ENCODE results near the gene LCT.

Gene LCT

GRCh38 chr2:135744760-135745314, 92.1 kb downstream of the LCT start:
- DNase-seq (ENCODE audit: extremely low read depth in 1 of 2, low read depth in 1 of 2), result peak in 1 of 2 donors; percentile 35

- DNase-seq (ENCODE audit: extremely low read depth in 1 of 2, low read depth in 1 of 2), result no peak
These were observed 93.1 kb downstream of the LCT start for GRCh38 chr2:135743860-135744259.

GRCh38 chr2:135742325-135742757, 94.6 kb downstream of the LCT start:
- peak; percentile 3 to 26 for DNase-seq (ENCODE audit: extremely low read depth in 1 of 2, low read depth in 1 of 2)

GRCh38 chr2:135741395-135742324, 95.3 kb downstream of the LCT start, which contains the start of gene UBXN4:
TSS of gene UBXN4 (plus strand) at chr2:135741855. CDS start at chr2:135741930, 75 bp downstream.
- DNase-seq (ENCODE audit: extremely low read depth in 1 of 2, low read depth in 1 of 2), result peak; percentile 97

- no peak for DNase-seq (ENCODE audit: extremely low read depth in 1 of 2, low read depth in 1 of 2)
These were observed 96.0 kb downstream of the LCT start for GRCh38 chr2:135741043-135741394.

- no peak for DNase-seq (ENCODE audit: extremely low read depth in 1 of 2, low read depth in 1 of 2)
These were observed 96.8 kb downstream of the LCT start for GRCh38 chr2:135740206-135740605.
